ENCODE measurements around the gene CFAP46.
A peak's percentile ranks its signal among the peaks of the same experiment; 100 is the strongest.

Gene CFAP46

GRCh38 chr10:132973903-132974241 is 31.5 kb upstream of the CFAP46 start:
- peak; percentile 16 to 57 for DNase-seq
- H3K4me3 ChIP-seq, result no peak overlapping the region
- peaks cover 0 to 60% of the 10 kb centered on the region in 2 donors for H3K27me3 ChIP-seq
- intact Hi-C loops (cut with DNase I; ENCODE audit: low total_unique reads), result no loop called here
- no peak for TF ChIP-seq CTCF (IDR thresholded peaks at IDR 0.05)
- H3K27ac ChIP-seq, result no peak overlapping the region
- H3K9me3 ChIP-seq, result peaks cover 0 to 12% (median 7%) of the 10 kb centered on the region in 3 donors
- no peaks in the 10 kb centered on the region for H3K36me3 ChIP-seq
- no peaks in the 10 kb centered on the region for H3K4me1 ChIP-seq

GRCh38 chr10:132972986-132973902 is 30.9 kb upstream of the CFAP46 start:
- peaks cover 0 to 12% (median 7%) of the 10 kb centered on the region in 3 donors for H3K9me3 ChIP-seq
- intact Hi-C loops (cut with DNase I; ENCODE audit: low total_unique reads), result no loop called here
- no peak overlapping the region for H3K4me3 ChIP-seq
- H3K27ac ChIP-seq, result no peak overlapping the region
- no peak for TF ChIP-seq CTCF (IDR thresholded peaks at IDR 0.05)
- DNase-seq, result peak; percentile 12 to 63
- no peaks in the 10 kb centered on the region for H3K4me1 ChIP-seq
- H3K36me3 ChIP-seq, result no peaks in the 10 kb centered on the region
- H3K27me3 ChIP-seq, result peaks cover 0 to 60% of the 10 kb centered on the region in 2 donors

GRCh38 chr10:132972149-132972985 is 30.0 kb upstream of the CFAP46 start:
- Histone ChIP-seq H3K9me3 (peaks cover 0 to 12% (median 7%) of the 10 kb centered on the region in 3 donors), H3K27ac (no peak overlapping the region), H3K27me3 (peaks cover 0 to 58% of the 10 kb centered on the region in 2 donors), H3K4me1 (no peaks in the 10 kb centered on the region), H3K4me3 (no peak overlapping the region), H3K36me3 (no peaks in the 10 kb centered on the region)
- intact Hi-C loops (cut with DNase I; ENCODE audit: low total_unique reads), result no loop called here
- DNase-seq, result peak; percentile 17 to 51
- TF ChIP-seq CTCF (IDR thresholded peaks at IDR 0.05), result no peak

- intact Hi-C loops (cut with DNase I; ENCODE audit: low total_unique reads), result no loop called here
- peaks cover 0 to 58% of the 10 kb centered on the region in 2 donors for H3K27me3 ChIP-seq
- H3K9me3 ChIP-seq, result peaks cover 0 to 12% (median 7%) of the 10 kb centered on the region in 3 donors
- no peak for TF ChIP-seq CTCF (IDR thresholded peaks at IDR 0.05)
- no peak overlapping the region for H3K27ac ChIP-seq
- no peaks in the 10 kb centered on the region for H3K4me1 ChIP-seq
- no peaks in the 10 kb centered on the region for H3K36me3 ChIP-seq
- peak; percentile 14 to 56 for DNase-seq
- no peak overlapping the region for H3K4me3 ChIP-seq
Observed at GRCh38 chr10:132971448-132972148, 29.2 kb upstream of the CFAP46 start.

Data from tibial artery (tissue), 4 donors.